ENCODE measurements around the gene GREB1. TPM values are rescaled to one million over a fixed set of nuclear protein-coding genes. Genes with fewer than 3 reads are reported as not detected.

GREB1 gene
- total and polyA plus RNA-seq, 2 of the 13 experiments (the other 11 are each of a cell fraction or from before 2014, with no cell fraction given): 31.3 to 61.2 TPM

- Histone ChIP-seq H2AFZ (ENCODE audit: low read length) (no peak overlapping the region), H4K20me1 (ENCODE audit: insufficient read depth, low read length) (no peaks in the 10 kb centered on the region), H3K4me3 (replicated peaks in 1 of 3; ENCODE audit: insufficient read depth in 1 of 3, low read depth in 2 of 3, low read length in 3 of 3) (no peak overlapping the region), H3K4me1 (ENCODE audit: insufficient read depth, low read length) (no peaks in the 10 kb centered on the region), H3K4me2 (ENCODE audit: low read depth, low read length) (no peak overlapping the region), H3K27ac (ENCODE audit: extremely low read length, insufficient read depth, low read length) (no peak overlapping the region), H3K9ac (ENCODE audit: insufficient read depth, low read depth, low read length) (no peak overlapping the region), H3K27me3 (ENCODE audit: control insufficient read depth in 1 of 2, insufficient read depth in 2 of 2, low read length in 2 of 2) (no peaks in the 10 kb centered on the region), H3K79me2 (ENCODE audit: insufficient read depth, low read length) (no peaks in the 10 kb centered on the region), H3K36me3 (replicated peaks in 1 of 2; ENCODE audit: control insufficient read depth in 1 of 2, insufficient read depth in 2 of 2, low read length in 2 of 2) (peaks cover 58 to 92% of the 10 kb centered on the region in 2 experiments), H3K9me3 (ENCODE audit: low read length) (no peaks in the 10 kb centered on the region)
- no TSS peak for BruUV-seq (replicated peaks)
- intact Hi-C loops (cut with micrococcal nuclease; ENCODE audit: unreplicated experiment) (no loop called here), in situ Hi-C loops (cut with HindIII; ENCODE audit: extremely low pct_ligation_motif_present, low pct_unique_long_range_greater_than_20kb) (no loop called here)
- FAIRE-seq (no peak), ATAC-seq (no peak), DNase-seq (ENCODE audit: low spot score) (no peak)
- ChIA-PET POLR2A (no interaction called here), CTCF (ENCODE audit: low intra/inter-chr PET ratio, low total read pairs) (no interaction called here)
- TF ChIP-seq ZNF891 (CRISPR knock-in tag; IDR thresholded peaks at IDR 0.05) (no peak), THAP11 (CRISPR knock-in tag; IDR thresholded peaks at IDR 0.05) (no peak), RFX5 (IDR thresholded peaks at IDR 0.05; ENCODE audit: low read depth, low read length) (peak; percentile 66)
- WGBS (ENCODE audit: low lambda C conversion rate): 93% methylated on average over 7 of the region's 7 CpGs
Observed at GRCh38 chr2:11571170-11571569, 37.3 kb downstream of the GREB1 start.

GRCh38 chr2:11572996-11573395 lies 39.2 kb downstream of the GREB1 start:
- intact Hi-C loops (cut with micrococcal nuclease; ENCODE audit: unreplicated experiment) (no loop called here), in situ Hi-C loops (cut with HindIII; ENCODE audit: extremely low pct_ligation_motif_present, low pct_unique_long_range_greater_than_20kb) (no loop called here)
- Histone ChIP-seq H3K4me1 (ENCODE audit: insufficient read depth, low read length) (no peaks in the 10 kb centered on the region), H3K36me3 (replicated peaks in 1 of 2; ENCODE audit: control insufficient read depth in 1 of 2, insufficient read depth in 2 of 2, low read length in 2 of 2) (peaks cover 59 to 92% of the 10 kb centered on the region in 2 experiments), H3K4me3 (replicated peaks in 1 of 3; ENCODE audit: insufficient read depth in 1 of 3, low read depth in 2 of 3, low read length in 3 of 3) (no peak overlapping the region), H2AFZ (ENCODE audit: low read length) (no peak overlapping the region), H3K27ac (ENCODE audit: extremely low read length, insufficient read depth, low read length) (no peak overlapping the region), H3K9ac (ENCODE audit: insufficient read depth, low read depth, low read length) (no peak overlapping the region), H3K9me3 (ENCODE audit: low read length) (no peaks in the 10 kb centered on the region), H3K79me2 (ENCODE audit: insufficient read depth, low read length) (no peaks in the 10 kb centered on the region), H4K20me1 (ENCODE audit: insufficient read depth, low read length) (no peaks in the 10 kb centered on the region), H3K4me2 (ENCODE audit: low read depth, low read length) (no peak overlapping the region), H3K27me3 (ENCODE audit: control insufficient read depth in 1 of 2, insufficient read depth in 2 of 2, low read length in 2 of 2) (no peaks in the 10 kb centered on the region)
- ATAC-seq: no peak
- no peak for FAIRE-seq
- BruUV-seq (replicated peaks): no TSS peak
- no peak for DNase-seq (ENCODE audit: low spot score)
- peak; percentile 76 for TF ChIP-seq RBM22 (optimal IDR thresholded peaks at IDR 0.05; ENCODE audit: low read length)
- 0 out of 2 replicates have a peak, but pooled peaks have one; percentile 10 for TF ChIP-seq POLR2AphosphoS5 (IDR thresholded peaks at IDR 0.05; ENCODE audit: low read depth, low read length)
- TF ChIP-seq ZNF556 (CRISPR knock-in tag; IDR thresholded peaks at IDR 0.05; ENCODE audit: borderline replicate concordance): no peak
- ChIA-PET POLR2A (no interaction called here), CTCF (ENCODE audit: low intra/inter-chr PET ratio, low total read pairs) (no interaction called here)
- WGBS (ENCODE audit: low lambda C conversion rate): 96% methylated on average over 9 of the region's 9 CpGs

All from HepG2 (cell line).